GM21737 (cell line): ENCODE data around the gene NACC2.
A peak's percentile ranks its signal among the peaks of the same experiment; 100 is the strongest.
"Not testable (repeated sequence)": the region's sequence is repeated elsewhere in the genome, so short reads cannot be mapped to it uniquely, and the experiment has no call there.

ENCODE experiments used
- ATAC-seq: cut with Tn5 transposase; IDR thresholded peaks from one replicate; pipeline ENCODE4 v1.9.1; 2021; ENCODE audit warnings: mild to moderate bottlenecking, moderate library complexity; ENCODE audit not compliant: unreplicated experiment

Gene NACC2

GRCh38 chr9:136112541-136112940, 17.5 kb upstream of the NACC2 start:
- ATAC-seq = no peak

- no peak for ATAC-seq
Observed at GRCh38 chr9:136111910-136112309, 16.8 kb upstream of the NACC2 start.

DNA sequence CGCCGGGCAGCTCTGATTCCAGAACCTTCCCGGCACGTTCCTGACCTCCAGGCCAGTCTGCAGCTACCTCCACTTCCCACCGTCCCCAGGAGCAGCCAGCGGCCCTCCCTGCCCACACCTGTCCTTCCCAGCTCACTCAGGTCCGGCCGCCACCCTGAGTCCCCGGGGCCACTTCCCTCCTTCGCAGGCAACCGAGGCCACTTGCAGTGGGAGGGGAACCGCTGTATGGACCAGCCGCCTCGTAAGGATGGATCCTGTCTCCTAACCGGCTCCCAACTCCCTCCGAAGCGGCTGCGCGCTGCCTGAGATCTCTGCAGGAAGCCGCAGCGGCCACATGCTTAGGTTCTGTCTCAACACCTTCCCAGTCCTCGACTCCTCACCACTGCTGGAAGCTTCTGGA, 16.1 kb upstream of the NACC2 start:
- ATAC-seq = no peak

DNA sequence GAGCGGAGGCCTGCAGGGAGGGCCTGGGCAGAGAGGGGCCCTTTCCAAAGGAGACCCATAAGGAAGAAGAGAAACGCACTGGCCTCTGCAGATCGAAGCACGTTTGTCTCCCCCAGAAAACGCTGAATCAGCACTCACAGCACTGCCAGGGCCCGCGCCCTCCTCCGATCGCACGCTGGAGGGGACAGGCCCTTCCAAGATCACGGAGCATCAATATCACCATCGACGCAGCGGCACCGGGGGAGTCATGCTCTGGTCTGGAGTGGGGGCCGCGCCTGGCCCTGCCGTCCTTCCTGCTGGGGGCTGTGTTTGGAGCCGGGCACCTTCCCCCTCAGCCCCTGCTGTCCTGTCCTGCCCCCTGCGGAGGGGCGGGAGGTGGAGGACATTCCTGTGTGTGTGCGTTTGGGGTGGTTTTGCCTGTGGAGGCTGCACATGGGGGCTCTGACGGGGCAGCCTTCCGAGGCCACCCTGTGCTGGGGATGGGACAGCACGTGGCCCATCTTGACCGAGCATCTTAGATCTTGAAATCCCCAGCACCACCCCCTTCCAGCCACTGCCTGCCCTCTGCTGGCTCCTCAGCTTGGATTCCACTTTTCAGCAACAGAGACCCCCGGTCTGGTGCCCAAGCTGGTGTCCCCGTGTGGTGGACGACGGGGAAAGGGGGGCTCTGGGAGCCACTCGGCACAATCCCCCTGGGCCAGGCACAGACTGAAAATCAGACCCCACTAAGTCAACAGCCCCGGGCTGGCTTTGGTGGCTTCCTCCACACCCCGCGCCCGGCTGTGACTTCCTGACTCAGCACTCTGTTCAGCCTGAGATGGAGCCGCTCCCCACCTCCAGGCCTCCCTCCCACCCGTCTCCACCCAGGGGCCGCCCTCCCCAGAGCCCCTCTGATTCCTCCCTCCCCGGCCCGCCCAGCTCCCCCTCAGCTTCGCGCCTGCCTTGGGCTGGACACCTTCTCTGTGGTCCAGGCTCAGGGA, 15.3 kb upstream of the NACC2 start:
- ATAC-seq = no peak

- ATAC-seq = peak; percentile 65
Observed at GRCh38 chr9:136109351-136110081, 14.4 kb upstream of the NACC2 start.

DNA sequence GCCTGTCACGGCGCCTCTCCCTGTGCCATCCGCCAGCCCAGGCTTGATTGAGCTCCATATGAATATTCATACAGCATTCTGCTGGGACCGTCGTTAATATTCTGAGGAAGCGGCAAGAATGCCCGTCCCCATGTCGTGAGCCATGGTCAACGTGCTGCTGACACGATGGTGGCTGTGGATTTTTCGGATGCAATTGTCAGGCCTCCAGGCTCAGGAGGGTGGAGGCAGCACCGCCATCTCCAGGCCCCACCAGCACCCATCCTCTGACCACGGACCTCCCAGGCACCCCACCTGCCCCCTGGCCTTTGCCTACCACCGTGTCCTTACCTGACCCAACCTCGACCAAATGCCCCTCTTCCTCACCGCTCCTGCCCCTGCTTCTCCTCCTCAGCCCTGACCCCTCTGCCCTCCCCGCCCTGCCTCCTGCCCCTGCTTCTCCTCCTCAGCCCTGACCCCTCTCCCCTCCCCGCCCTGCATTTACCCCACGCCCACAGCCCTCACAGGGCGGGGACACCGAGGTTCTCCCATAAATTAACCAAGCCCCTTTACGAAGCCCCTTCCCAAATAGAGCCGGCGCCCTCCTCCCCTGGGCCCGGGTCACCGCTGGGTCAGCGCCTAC, 13.7 kb upstream of the NACC2 start:
- ATAC-seq = no peak

DNA sequence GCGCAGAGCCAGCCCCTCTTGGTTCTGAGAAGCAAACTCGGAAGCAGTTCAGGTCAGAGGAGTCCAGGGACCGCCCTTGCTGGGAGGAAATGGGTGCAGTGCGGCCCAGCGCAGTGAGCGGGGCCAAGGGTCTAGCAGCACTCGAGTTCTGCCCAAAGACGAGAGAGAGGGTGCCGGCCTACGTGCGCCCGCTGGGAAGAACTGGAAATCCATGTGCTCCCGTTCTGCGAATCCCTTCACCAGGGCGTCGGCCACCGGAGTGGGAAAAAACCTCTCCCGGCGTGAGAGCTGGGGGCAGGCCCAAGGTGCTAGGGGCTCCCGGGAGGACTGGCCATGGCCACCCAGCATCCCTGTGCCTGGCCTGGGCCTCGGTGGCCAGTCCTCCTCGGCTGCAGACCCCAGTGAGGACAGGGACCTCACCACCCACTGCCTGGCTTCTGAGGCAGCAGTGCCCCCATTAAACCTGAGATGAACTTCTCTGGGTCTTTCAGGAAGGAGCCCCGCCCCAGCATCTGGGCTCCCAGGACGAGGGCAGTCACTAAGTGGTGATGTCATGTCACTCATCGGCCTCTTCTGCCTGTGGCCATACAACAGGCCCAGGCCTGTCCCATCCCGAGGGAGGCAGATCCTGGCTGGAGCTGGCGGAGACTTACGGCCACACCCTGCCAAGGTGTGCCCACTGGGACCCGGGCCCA, 13.0 kb upstream of the NACC2 start:
- ATAC-seq = no peak

DNA sequence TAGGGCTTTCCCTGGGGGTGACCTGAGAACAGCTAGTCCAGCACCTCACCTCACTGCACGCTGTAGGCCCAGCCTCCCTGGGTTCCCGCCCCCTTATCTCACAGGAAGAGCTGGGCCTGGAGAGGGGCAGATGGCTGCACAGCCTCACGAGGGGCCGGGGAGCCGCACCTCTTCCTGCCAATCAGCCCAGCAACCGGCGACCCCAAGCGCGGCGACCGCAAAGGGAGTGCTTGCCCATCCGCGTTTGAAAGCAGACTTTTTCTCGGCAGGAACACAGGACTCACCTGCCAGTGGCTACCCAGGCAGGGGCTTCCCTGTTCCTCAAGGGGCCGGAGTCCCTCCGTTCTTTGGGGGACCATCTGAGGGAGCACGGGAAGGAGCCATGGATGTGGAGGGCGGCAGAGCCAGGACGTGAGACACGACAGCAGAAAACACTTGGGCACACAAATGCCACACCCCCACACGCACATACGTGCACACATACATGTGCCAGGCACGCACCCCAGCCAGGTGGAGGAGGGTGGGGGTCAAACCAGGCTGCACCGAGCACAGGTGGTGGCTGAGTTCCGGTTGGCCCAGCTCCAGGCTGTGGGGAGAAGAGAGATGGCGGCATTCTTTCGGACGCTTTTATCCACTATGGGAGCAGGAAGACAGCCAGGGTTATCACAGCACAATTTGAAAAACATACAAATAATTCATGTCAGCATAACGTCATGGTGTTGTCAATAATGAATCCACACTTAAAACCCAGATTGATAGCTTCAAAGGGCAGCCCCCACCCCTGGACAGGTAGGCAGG, 12.3 kb upstream of the NACC2 start:
- ATAC-seq = no peak

GRCh38 chr9:136105398-136106135, 10.5 kb upstream of the NACC2 start:
- no peak for ATAC-seq

- ATAC-seq = no peak
Observed at GRCh38 chr9:136104916-136105315, 9.8 kb upstream of the NACC2 start.

GRCh38 chr9:136104488-136104800, 9.4 kb upstream of the NACC2 start:
- no peak for ATAC-seq

DNA sequence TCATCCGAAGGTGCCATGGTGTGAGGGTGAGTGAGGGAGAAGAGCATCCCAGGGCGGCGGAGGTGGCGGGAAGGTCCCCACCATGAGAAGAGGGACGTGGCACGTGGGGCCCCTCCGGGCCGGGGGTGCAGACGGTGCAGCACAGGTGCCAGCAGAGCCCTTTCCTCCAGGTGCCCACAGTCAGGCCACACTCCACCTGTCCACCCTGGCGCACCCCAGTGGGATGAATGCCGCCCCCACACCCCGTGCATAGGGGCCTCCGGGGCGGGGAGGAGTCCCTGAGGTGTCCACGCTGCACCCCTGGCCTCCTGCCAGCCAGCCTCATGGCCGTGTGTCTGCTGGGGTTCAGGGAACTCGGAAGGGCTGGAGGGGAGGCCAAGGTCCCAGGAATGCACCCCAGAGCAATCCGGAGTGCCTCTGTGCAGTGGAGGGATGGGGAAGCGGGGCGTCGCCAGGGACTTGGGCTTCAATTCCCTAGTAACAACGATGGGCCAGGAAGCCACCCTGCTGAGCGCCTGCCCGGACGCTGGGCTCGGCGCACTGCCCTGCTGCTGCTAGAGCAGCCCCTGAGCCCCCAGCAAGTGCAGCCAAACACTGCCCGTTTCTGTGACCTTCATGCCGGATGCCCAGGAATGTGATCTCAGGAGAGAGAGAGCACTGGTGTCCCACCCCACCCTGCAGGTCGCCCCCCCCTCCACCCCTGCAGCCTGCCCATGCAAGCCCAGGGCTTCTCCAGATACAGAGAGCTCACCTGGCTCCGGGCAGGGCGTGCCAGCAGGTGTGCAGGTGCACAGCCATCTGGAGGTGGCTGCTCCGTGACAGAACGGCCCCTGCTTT, 8.8 kb upstream of the NACC2 start:
- no peak for ATAC-seq

DNA sequence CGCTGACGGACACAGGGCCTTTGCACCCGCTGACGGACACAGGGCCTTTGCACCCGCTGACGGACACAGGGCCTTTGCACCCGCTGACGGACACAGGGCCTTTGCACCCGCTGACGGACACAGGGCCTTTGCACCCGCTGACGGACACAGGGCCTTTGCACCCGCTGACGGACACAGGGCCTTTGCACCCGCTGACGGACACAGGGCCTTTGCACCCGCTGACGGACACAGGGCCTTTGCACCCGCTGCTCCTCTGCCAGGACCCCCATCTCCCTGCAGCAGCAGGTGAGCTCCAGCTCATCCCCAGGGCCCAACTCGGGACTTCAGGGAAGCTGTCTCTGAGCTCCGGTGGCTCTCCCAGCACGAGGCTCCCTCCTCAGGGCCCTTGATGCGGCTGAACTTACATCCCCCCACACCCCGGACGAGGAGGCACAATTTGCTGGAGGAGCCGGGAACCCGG, 6.6 kb upstream of the NACC2 start:
- not testable (repeated sequence) for ATAC-seq

GRCh38 chr9:136100700-136101614, 5.9 kb upstream of the NACC2 start:
- ATAC-seq = no peak

DNA sequence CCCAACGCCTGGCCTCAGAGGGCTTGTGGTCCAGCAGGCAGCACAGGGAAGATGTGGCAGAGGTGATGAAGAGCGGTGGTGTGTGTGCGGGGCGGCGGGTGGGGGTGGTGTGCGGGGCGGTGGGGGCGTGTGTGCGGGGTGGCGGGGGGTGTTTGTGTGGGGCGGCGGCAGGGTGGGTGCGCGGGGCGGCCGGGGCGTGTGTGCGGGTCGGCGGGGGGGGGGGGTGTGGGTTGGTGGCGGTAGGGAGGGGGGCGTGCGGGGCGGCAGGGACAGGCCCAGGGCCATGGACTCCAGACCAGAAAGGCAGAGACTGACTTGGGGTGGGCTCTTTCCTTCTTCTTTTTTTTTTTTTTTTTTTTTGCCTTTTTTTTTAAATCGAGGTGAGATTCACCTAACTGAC, 4.5 kb upstream of the NACC2 start:
- no peak for ATAC-seq

GRCh38 chr9:136098844-136099243, 3.8 kb upstream of the NACC2 start:
- no peak for ATAC-seq

DNA sequence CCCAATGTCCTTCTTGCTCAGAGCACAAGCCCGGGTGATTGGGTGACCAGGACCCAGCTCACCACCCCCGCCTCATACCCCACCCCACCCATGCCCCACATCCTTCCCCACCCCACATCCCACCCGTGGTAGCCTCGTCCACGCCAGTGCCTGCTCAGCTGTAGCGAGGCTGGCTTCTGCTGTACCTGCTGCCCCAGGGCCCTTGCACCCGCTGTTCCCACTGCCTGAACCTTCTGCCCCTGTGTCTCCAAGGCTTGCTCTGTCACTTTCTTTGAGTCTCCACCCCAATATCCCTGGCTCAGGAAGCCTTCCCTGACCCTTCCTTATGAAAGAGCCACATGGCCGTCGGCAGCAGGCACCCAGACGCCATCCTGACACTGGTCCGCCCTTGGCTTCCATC, 3.1 kb upstream of the NACC2 start:
- no peak for ATAC-seq
